ENCODE measurements around the gene GYPC. TPM values are rescaled to one million over a fixed set of nuclear protein-coding genes. Genes with fewer than 3 reads are reported as not detected.
"Not testable (repeated sequence)": the region's sequence is repeated elsewhere in the genome, so short reads cannot be mapped to it uniquely, and the experiment has no call there.

Gene GYPC
- total RNA-seq, 4 donors from 2014 or later = 170 to 220 (median 171) TPM

GRCh38 chr2:126642031-126642430, 13.9 kb upstream of the GYPC start:
- TF ChIP-seq, protein P1, sequence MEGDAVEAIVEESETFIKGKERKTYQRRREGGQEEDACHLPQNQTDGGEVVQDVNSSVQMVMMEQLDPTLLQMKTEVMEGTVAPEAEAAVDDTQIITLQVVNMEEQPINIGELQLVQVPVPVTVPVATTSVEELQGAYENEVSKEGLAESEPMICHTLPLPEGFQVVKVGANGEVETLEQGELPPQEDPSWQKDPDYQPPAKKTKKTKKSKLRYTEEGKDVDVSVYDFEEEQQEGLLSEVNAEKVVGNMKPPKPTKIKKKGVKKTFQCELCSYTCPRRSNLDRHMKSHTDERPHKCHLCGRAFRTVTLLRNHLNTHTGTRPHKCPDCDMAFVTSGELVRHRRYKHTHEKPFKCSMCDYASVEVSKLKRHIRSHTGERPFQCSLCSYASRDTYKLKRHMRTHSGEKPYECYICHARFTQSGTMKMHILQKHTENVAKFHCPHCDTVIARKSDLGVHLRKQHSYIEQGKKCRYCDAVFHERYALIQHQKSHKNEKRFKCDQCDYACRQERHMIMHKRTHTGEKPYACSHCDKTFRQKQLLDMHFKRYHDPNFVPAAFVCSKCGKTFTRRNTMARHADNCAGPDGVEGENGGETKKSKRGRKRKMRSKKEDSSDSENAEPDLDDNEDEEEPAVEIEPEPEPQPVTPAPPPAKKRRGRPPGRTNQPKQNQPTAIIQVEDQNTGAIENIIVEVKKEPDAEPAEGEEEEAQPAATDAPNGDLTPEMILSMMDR (IDR thresholded peaks at IDR 0.05) = no peak
- DNase-seq (ENCODE audit: low spot score) = no peak
- ATAC-seq (ENCODE audit: low FRiP score) = no peak

DNA sequence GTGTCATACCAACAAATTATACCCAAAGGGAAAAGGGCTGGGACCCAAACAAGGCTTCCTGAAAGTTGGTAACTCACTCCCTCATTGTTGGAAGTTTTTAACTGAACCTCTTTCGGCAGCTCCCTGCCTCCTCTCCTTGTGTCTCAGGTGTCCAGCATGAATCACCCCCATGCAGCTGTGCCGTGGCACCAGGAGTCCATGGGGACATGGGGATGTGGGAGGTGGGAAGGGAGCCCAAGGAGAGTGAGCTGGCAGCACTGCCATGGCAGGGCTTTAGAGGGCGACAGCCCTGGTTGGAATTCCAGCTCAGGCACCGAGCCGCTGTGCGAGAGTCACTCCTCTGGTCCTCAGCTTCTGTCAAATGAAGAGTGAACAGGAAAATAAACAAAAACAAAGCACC, 12.5 kb upstream of the GYPC start:
- TF ChIP-seq, protein P1 (IDR thresholded peaks at IDR 0.05) = no peak
- ATAC-seq (ENCODE audit: low FRiP score) = no peak
- no peak for DNase-seq (ENCODE audit: low spot score)

- DNase-seq (ENCODE audit: low spot score) = no peak
- ATAC-seq (ENCODE audit: low FRiP score) = no peak
- TF ChIP-seq, protein P1 (IDR thresholded peaks at IDR 0.05) = no peak
These were observed 12.0 kb upstream of the GYPC start for GRCh38 chr2:126643972-126644371.

DNA sequence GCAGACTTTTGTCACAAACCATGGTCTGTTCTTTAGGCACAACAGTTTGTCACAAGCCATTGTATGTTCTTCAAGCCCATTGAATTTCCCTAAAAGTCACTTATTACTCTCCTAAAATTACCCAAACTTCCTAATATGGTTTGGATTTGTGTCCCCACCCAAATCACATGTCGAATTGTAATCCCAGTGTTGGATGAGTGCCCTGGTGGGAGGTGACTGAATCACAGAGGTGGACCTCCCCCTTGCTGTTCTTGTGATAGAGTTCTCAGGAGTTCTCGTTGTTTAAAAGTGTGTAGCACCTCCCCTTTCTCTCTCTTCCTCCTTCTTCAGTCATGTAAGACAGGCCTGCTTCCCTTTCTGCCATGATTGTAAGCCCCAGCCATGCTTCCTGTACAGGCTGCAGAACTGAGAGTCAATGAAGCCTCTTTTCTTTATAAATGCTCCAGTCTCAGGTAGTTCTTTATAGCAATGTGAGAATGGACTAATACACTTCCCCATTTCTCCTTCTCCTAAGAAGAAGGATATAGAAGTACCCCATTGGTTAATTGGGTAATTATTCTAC, 11.2 kb upstream of the GYPC start:
- no peak for ATAC-seq (ENCODE audit: low FRiP score)
- no peak for DNase-seq (ENCODE audit: low spot score)
- TF ChIP-seq, protein P1 (IDR thresholded peaks at IDR 0.05) = no peak

GRCh38 chr2:126645211-126645618, 10.7 kb upstream of the GYPC start:
- TF ChIP-seq, protein P1 (IDR thresholded peaks at IDR 0.05) = no peak
- ATAC-seq (ENCODE audit: low FRiP score) = no peak
- no peak for DNase-seq (ENCODE audit: low spot score)

- no peak for ATAC-seq (ENCODE audit: low FRiP score)
- DNase-seq (ENCODE audit: low spot score) = no peak
- TF ChIP-seq, protein P1 (IDR thresholded peaks at IDR 0.05) = no peak
These were observed 9.9 kb upstream of the GYPC start for GRCh38 chr2:126646026-126646425.

DNA sequence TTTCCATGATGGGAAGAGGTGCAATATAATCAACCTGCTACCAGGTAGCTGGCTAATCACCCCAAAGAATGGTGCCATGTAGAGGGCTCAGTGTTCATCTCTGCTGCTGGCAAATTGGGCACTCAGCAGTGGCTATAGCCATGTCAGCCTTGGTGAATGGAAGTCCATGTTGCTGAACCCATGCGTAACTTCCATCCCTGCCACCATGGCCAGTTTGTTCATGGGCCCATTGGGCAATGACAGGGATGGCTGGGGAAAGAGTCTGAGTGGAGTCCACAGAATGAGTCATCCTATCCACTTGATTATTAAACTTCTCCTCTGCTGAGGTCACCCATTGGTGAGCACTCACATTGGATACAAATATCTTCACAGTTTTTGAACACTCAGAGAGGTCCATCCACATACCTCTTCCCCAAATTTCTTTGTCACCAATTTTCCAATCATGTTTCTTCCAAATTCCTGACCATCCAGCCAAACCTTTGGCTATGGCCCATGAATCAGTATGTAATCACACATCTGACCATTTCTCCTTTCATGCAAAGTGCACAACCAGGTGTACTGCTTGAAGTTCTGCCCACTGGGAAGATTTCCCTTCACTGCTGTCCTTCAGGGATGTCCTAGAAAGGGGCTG, 8.1 kb upstream of the GYPC start:
- not testable (repeated sequence) for ATAC-seq (ENCODE audit: low FRiP score); DNase-seq (ENCODE audit: low spot score)

DNA sequence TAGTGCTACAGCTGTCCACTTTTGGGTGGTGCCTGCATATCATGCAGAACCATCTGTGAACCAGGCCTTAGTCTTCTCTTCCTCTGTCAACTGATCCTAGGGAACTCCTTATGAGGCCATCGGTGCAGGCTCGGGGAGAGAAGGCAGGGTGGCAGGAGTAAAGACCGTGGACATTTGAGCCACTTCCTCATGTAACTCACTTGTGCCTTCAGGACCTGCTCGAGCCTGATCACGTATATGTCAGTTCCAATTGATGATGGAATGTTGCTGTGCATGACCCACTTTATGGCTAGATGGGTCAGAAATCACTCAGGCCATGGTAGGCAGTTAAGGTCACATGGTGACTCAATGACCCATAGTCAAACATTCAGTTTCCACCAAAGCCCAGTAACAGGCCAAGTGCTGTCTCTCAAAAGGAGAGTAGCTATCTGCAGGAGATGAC, 7.6 kb upstream of the GYPC start:
- not testable (repeated sequence) for ATAC-seq (ENCODE audit: low FRiP score); DNase-seq (ENCODE audit: low spot score)
